Spinal cord (tissue), 10 donors: ENCODE measurements around the gene GRID2. TPM values are rescaled to one million over a fixed set of nuclear protein-coding genes. Genes with fewer than 3 reads are reported as not detected.
A peak's percentile ranks its signal among the peaks of the same experiment; 100 is the strongest.

Experiments used
- DNase-seq, 6 donors: peaks; one replicate each; pipeline versions ENCODE4 v3.0.0 to v3.0.0-alpha.2; 2013 to 2015; ENCODE audit warnings: low spot score in 6 of 6, low read depth in 4 of 6
- H3K27ac ChIP-seq: one replicate; pipeline ENCODE4 v1.5.1; 2013; ENCODE audit warnings: low read depth, low read length, control low read depth
- H3K27me3 ChIP-seq: one replicate; pipeline ENCODE4 v1.6.1; 2013; ENCODE audit warnings: low read length; ENCODE audit not compliant: control insufficient read depth, insufficient read depth
- H3K36me3 ChIP-seq: one replicate; pipeline ENCODE4 v1.6.1; 2013; ENCODE audit warnings: low read length; ENCODE audit not compliant: control insufficient read depth, insufficient read depth
- H3K4me1 ChIP-seq: one replicate; pipeline ENCODE4 v1.6.1; 2013; ENCODE audit warnings: low read length; ENCODE audit not compliant: control insufficient read depth, insufficient read depth
- H3K4me3 ChIP-seq: one replicate; pipeline ENCODE4 v1.5.1; 2013; ENCODE audit warnings: low read depth, low read length, control low read depth
- H3K9me3 ChIP-seq: one replicate; pipeline ENCODE4 v1.6.1; 2013; ENCODE audit warnings: low read length; ENCODE audit not compliant: control insufficient read depth, insufficient read depth
- WGBS: methylation state at CpG from one replicate; pipeline ENCODE4 v1.1.5; 2013; ENCODE audit warnings: missing lambda C conversion rate; ENCODE audit not compliant: insufficient coverage; 5-methylcytosine and 5-hydroxymethylcytosine counted together
- polyA plus RNA-seq, 2 donors: library from polyadenylated mRNA; unstranded; fragments of 120-200 nt; gene quantifications; one replicate each; pipeline ENCODE4 v1.2.1, GENCODE V29; 2013; ENCODE audit not compliant: insufficient read length in 2 of 2
- total RNA-seq, 2 donors: library from RNA; depleted of rRNA in 1 of 2; stranded (reverse); fragments of 120-200 nt in 1 of 2; fragments of >200 nt in 1 of 2; gene quantifications; one replicate each; pipeline versions ENCODE4 v1.2.3 to v1.2.4, GENCODE V29; 2013 to 2014
- donor health status: healthy.

GRID2 gene
- total and polyA plus RNA-seq, 4 donors: 17.8 to 40.8 (median 23.4) TPM

- no peaks in the 10 kb centered on the region for H3K9me3 ChIP-seq
- H3K4me3 ChIP-seq: no peak overlapping the region
- WGBS: no CpG with 5 or more reads among the region's 3 CpGs
- H3K36me3 ChIP-seq: no peaks in the 10 kb centered on the region
- no peaks in the 10 kb centered on the region for H3K4me1 ChIP-seq
- H3K27me3 ChIP-seq: no peaks in the 10 kb centered on the region
- no peak overlapping the region for H3K27ac ChIP-seq
- no peak for DNase-seq
Measured at GRCh38 chr4:93212250-93212649, 908.5 kb downstream of the GRID2 start.

DNA sequence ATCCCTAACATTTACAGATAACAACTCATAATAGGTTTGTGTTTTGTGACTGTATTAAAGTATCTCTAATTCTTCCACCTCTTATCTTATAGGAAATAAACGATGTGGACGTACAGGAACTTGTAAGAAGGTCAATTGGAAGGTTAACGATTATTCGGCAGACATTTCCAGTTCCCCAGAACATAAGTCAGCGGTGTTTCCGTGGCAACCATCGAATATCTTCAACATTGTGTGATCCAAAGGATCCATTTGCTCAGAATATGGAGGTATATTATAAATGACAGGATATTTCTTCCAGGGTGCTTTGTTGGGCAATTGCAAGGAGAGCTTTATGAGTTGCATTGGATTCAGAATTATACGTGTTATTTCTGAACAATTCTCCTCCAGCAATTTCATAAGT lies 912.9 kb downstream of the GRID2 start:
- Histone ChIP-seq H3K36me3 (no peaks in the 10 kb centered on the region), H3K27me3 (no peaks in the 10 kb centered on the region), H3K9me3 (no peaks in the 10 kb centered on the region), H3K4me1 (no peaks in the 10 kb centered on the region), H3K27ac (no peak overlapping the region), H3K4me3 (no peak overlapping the region)
- peak in 2 of 6 donors; percentile 26 to 70 for DNase-seq
- WGBS: 75% methylated on average over 6 of the region's 8 CpGs

GRCh38 chr4:93217431-93217830 lies 913.7 kb downstream of the GRID2 start:
- no peaks in the 10 kb centered on the region for H3K9me3 ChIP-seq
- H3K4me1 ChIP-seq: no peaks in the 10 kb centered on the region
- no peak for DNase-seq
- H3K27me3 ChIP-seq: no peaks in the 10 kb centered on the region
- H3K27ac ChIP-seq: no peak overlapping the region
- no CpG with 5 or more reads among the region's 2 CpGs for WGBS
- H3K4me3 ChIP-seq: no peak overlapping the region
- H3K36me3 ChIP-seq: no peaks in the 10 kb centered on the region

DNA sequence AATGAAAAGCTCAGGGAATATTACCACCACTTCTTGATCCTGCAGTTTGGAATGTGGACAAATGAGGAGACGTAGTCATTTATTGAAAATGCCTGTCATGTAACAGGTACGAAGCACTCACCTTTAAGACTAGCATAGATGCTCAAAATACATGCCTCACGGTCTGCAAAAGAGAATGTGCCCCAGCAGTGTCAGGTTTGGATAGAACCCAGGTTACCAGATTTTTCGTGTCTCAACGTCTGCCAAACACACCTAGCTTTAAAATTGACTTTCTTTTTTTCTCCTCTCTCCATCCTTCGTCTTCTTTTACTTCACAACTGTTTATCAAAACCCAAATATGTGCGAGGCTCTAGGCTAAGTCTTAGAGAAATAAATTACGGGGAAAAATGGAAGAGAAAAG lies 918.0 kb downstream of the GRID2 start:
- no peaks in the 10 kb centered on the region for H3K27me3 ChIP-seq
- 90% methylated on average over 6 of the region's 8 CpGs for WGBS
- H3K27ac ChIP-seq: no peak overlapping the region
- DNase-seq: no peak
- no peaks in the 10 kb centered on the region for H3K36me3 ChIP-seq
- H3K9me3 ChIP-seq: no peaks in the 10 kb centered on the region
- no peak overlapping the region for H3K4me3 ChIP-seq
- H3K4me1 ChIP-seq: no peaks in the 10 kb centered on the region

- WGBS: 86% methylated on average over 1 of the region's 3 CpGs
- no peaks in the 10 kb centered on the region for H3K27me3 ChIP-seq
- no peak for DNase-seq
- no peaks in the 10 kb centered on the region for H3K9me3 ChIP-seq
- H3K36me3 ChIP-seq: no peaks in the 10 kb centered on the region
- H3K4me1 ChIP-seq: no peaks in the 10 kb centered on the region
- H3K4me3 ChIP-seq: no peak overlapping the region
- H3K27ac ChIP-seq: no peak overlapping the region
Measured at GRCh38 chr4:93228021-93228420, 924.3 kb downstream of the GRID2 start.

DNA sequence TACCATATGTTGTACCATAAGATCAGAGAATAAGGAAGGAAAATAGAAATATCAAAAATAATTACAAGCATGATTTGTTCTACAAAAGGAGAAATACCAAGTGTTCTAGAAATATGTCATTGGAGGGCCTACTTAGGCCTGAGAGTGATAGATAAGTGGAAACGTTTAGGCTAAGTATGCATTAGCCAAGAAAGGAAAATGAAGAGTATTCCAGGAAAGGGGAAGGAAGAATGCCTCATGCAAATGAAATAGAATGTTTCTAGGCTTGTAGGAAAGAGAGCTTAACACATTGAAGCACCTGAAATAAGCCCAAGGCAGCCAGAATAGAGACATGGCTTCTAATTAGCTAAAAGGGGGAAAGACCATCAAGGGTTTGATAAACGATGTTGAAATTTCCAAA lies 929.1 kb downstream of the GRID2 start:
- no peaks in the 10 kb centered on the region for H3K9me3 ChIP-seq
- WGBS: 68% methylated on average over 1 of the region's 2 CpGs
- H3K36me3 ChIP-seq: no peaks in the 10 kb centered on the region
- H3K27ac ChIP-seq: no peak overlapping the region
- H3K4me1 ChIP-seq: no peaks in the 10 kb centered on the region
- no peak overlapping the region for H3K4me3 ChIP-seq
- H3K27me3 ChIP-seq: no peaks in the 10 kb centered on the region
- DNase-seq: no peak

DNA sequence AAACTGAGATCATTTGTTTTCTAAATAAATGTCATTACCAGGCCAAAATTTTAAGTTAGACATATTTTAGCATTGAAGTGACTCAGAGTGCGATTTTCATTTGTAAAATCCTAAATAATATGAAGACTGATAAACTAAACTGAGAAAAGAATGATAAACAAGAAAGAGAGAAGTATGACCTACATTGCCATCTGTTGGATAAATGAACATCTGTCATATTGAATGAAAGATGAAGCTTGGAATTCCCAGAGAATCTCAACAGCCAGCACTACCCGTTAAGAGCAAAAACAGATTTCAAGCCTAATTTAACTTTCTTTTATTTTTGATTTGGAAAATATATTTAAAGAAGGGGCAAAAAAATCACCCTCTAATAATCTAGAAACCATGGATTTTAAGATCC lies 933.8 kb downstream of the GRID2 start:
- no peaks in the 10 kb centered on the region for H3K4me1 ChIP-seq
- H3K36me3 ChIP-seq: no peaks in the 10 kb centered on the region
- peak in 1 of 6 donors; percentile 68 for DNase-seq
- H3K27me3 ChIP-seq: no peaks in the 10 kb centered on the region
- no peaks in the 10 kb centered on the region for H3K9me3 ChIP-seq
- no peak overlapping the region for H3K27ac ChIP-seq
- no CpG with 5 or more reads among the region's 2 CpGs for WGBS
- no peak overlapping the region for H3K4me3 ChIP-seq

DNA sequence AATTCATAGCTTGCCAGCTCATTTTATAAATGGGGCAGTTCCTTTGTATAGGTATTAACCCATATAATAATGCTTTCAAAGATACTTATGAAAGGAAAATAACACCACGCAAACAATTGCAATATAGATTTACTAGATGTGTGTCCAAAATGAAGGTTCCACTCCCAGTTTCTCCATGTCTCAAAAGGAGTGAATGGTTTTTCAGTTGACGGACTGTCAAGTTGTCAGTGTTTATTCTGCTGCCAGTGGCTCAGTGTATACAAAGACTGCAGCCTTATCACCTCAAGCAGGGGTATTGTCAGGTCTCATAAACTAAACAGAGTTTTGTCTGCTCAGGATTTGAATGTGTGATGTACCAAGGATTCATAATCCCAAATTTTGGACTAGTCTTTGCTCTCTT lies 939.5 kb downstream of the GRID2 start:
- H3K27ac ChIP-seq: no peak overlapping the region
- H3K4me3 ChIP-seq: no peak overlapping the region
- no peaks in the 10 kb centered on the region for H3K9me3 ChIP-seq
- no peaks in the 10 kb centered on the region for H3K4me1 ChIP-seq
- WGBS: no CpG with 5 or more reads among the region's 2 CpGs
- no peaks in the 10 kb centered on the region for H3K27me3 ChIP-seq
- no peaks in the 10 kb centered on the region for H3K36me3 ChIP-seq
- DNase-seq: no peak

- H3K9me3 ChIP-seq: no peaks in the 10 kb centered on the region
- no peak overlapping the region for H3K4me3 ChIP-seq
- H3K27me3 ChIP-seq: no peaks in the 10 kb centered on the region
- DNase-seq: no peak
- no CpG with 5 or more reads among the region's 3 CpGs for WGBS
- no peak overlapping the region for H3K27ac ChIP-seq
- H3K36me3 ChIP-seq: no peaks in the 10 kb centered on the region
- H3K4me1 ChIP-seq: no peaks in the 10 kb centered on the region
Measured at GRCh38 chr4:93261207-93261606, 957.4 kb downstream of the GRID2 start.

- Histone ChIP-seq H3K27me3 (no peaks in the 10 kb centered on the region), H3K4me1 (no peaks in the 10 kb centered on the region), H3K4me3 (no peak overlapping the region), H3K36me3 (no peaks in the 10 kb centered on the region), H3K27ac (no peak overlapping the region), H3K9me3 (no peaks in the 10 kb centered on the region)
- no CpG with 5 or more reads among the region's 1 CpG for WGBS
- DNase-seq: no peak
Measured at GRCh38 chr4:93263166-93263565, 959.4 kb downstream of the GRID2 start.
